Heart right ventricle (tissue), 16 donors: ENCODE measurements around the gene EFCAB10. TPM values are rescaled to one million over a fixed set of nuclear protein-coding genes. Genes with fewer than 3 reads are reported as not detected.
A peak's percentile ranks its signal among the peaks of the same experiment; 100 is the strongest.

ENCODE experiments used
- ATAC-seq, 8 donors: fragments of 200-7000 bp; cut with Tn5 transposase; one replicate each; pipeline ENCODE4 v1.9.1; 2020; ENCODE audit warnings: mild to moderate bottlenecking in 8 of 8, moderate library complexity in 8 of 8, moderate number of reproducible peaks in 1 of 8
- DNase-seq, 2 donors: peaks; one replicate each; pipeline ENCODE4 v3.0.0-alpha.2; 2020
- H3K27ac ChIP-seq, 10 donors: fragments of 200-600 bp; sonication (generic) in 2 of 10; one replicate each; pipeline versions ENCODE4 v1.5.0 to v1.8.0; 2020 to 2022; ENCODE audit warnings: mild to moderate bottlenecking in 3 of 10
- H3K27me3 ChIP-seq, 7 donors: fragments of 200-600 bp; one replicate each; pipeline ENCODE4 v1.8.0; 2021 to 2022; ENCODE audit warnings: mild to moderate bottlenecking in 2 of 7
- H3K36me3 ChIP-seq, 9 donors: fragments of 200-600 bp; sonication (generic) in 1 of 9; one replicate each; pipeline versions ENCODE4 v1.5.0 to v1.8.0; 2020 to 2022; ENCODE audit warnings: mild to moderate bottlenecking in 2 of 9
- H3K4me1 ChIP-seq, 9 donors: fragments of 200-600 bp; sonication (generic) in 1 of 9; one replicate each; pipeline versions ENCODE4 v1.5.0 to v1.8.0; 2020 to 2022; ENCODE audit warnings: mild to moderate bottlenecking in 4 of 9
- H3K4me3 ChIP-seq, 10 donors: fragments of 200-600 bp; sonication (generic) in 2 of 10; one replicate each; pipeline versions ENCODE4 v1.5.0 to v1.8.0; 2020 to 2022; ENCODE audit warnings: mild to moderate bottlenecking in 7 of 10, moderate library complexity in 2 of 10
- H3K9me3 ChIP-seq, 11 donors: fragments of 200-600 bp in 10 of 11; sonication (generic) in 2 of 11; one replicate each; pipeline versions ENCODE4 v1.5.0 to v1.8.0; 2013 to 2022; ENCODE audit warnings: mild to moderate bottlenecking in 2 of 11, control low read depth in 1 of 11, moderate library complexity in 1 of 11
- WGBS, 2 donors: extraction: QIAGEN DNeasy Blood & Tissue Kit; methylation state at CpG; one replicate each; pipeline ENCODE4 v1.1.7; 2013; ENCODE audit warnings: inconsistent platforms in 1 of 2; 5-methylcytosine and 5-hydroxymethylcytosine counted together
- intact Hi-C, 10 donors: fragments of 100-400 bp; cut with DNase I; formaldehyde crosslinking; loops; one replicate each; pipeline versions ENCODE4 v1.11.1 to v1.14.2; 2022
- polyA plus RNA-seq, 2 donors: library from polyadenylated mRNA; stranded (reverse); fragments of 200-250 nt; gene quantifications; one replicate each; pipeline ENCODE4 v1.2.3, GENCODE V29; 2013
- total RNA-seq, 10 donors: library from RNA; stranded (reverse); fragmentation: NEBNext Ultra II Directional in 3 of 10; extraction: Animal tissue kit (Norgen Biotek cat#: 25700) in 3 of 10; gene quantifications; one replicate each; pipeline versions ENCODE4 v1.2.1 to v1.2.4, GENCODE V29; 2021 to 2023
- TF ChIP-seq, protein P1 (sequence below), 9 donors: fragments of 200-600 bp; sonication (generic) in 2 of 9; IDR thresholded peaks; one replicate each; pipeline versions ENCODE4 v1.5.0 to v1.8.0; 2021 to 2022; ENCODE audit warnings: antibody characterized with exemption in 9 of 9, mild to moderate bottlenecking in 5 of 9, moderate library complexity in 1 of 9
- donor health status: Arrhythmogenic right ventricular cardiomyopathy.
- donor health status: ischemic (EF 13 %, LVEDD 7.1; RV severe dilation, severe dysfunction).
- donor health status: healthy with polysubstance abuse.
- donor health status: DM: no; HTN: yes; CAD: no.
- donor health status: DM: no; HTN: no; CAD: no.
- donor health status: ischemic (EF 25% LVEDD 6.9; RV normal size, moderate dysfunction).
- donor health status: ischemic (EF 25% LVEDD 5.7; RV mildly dilated, moderate dysfunction).
- donor health status: healthy.
- donor health status: DM: yes; HTN: yes; CAD: no.
- donor health status: Ischemic cardiomyopathy.
- donor health status: ischemic (EF 35%, LVEDD 5.7; RV mildly dilated, moderate dysfunction).
- donor health status: nonischemic (EF 11% LVEDD 7.7; RV severe dilation, severe dysfunction).
- donor health status: DM: yes; HTN: yes; CAD: no.
- donor health status: PGD.
- donor health status: ischemic (EF 29% LVEDD 5.4; RV normal size, mild dysfunction).
- donor health status: nonischemic (EF 23%, LVEDD 6.1; RV moderate dilation, normal function).

The EFCAB10 gene
- total and polyA plus RNA-seq, 12 donors = not detected

DNA sequence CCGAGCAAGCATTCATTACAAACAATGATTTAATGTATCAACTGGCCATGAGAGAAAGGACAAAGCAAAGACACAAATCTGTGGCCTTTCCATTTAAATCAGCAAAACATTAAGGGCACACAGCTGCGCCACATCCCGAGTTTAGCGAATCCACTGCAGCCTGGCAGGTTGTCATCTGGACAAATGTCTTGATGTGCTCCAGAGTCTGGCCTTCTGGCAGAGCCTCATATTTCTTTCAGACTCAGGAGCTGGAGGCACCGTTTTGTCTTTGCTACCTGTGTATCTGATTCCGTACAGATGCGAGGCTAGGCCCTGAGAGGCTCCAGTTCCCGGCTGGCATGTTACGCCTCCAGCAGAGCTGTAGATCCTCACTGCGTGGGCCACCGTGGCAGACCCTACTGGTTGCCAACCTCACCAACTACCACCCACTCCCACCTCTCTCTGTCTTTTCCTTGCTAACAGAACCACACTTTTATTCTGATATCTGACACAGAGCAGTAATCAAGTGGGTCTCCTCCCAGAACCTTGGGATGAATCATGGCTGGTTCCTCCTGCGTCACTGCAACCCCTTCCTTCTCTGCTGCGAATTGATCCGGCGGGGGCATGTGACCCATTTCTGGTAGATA, 40.9 kb upstream of the EFCAB10 start:
- H3K9me3 ChIP-seq = peaks cover 0 to 14% (median 0%) of the 10 kb centered on the region in 11 donors
- H3K4me1 ChIP-seq = peaks cover 0 to 23% (median 12%) of the 10 kb centered on the region in 9 donors
- DNase-seq (no peak), ATAC-seq (peak in 2 of 8 donors; percentile 18 to 42)
- intact Hi-C loops = no loop called here
- peaks cover 0 to 73% (median 3%) of the 10 kb centered on the region in 9 donors for H3K36me3 ChIP-seq
- TF ChIP-seq, protein P1, sequence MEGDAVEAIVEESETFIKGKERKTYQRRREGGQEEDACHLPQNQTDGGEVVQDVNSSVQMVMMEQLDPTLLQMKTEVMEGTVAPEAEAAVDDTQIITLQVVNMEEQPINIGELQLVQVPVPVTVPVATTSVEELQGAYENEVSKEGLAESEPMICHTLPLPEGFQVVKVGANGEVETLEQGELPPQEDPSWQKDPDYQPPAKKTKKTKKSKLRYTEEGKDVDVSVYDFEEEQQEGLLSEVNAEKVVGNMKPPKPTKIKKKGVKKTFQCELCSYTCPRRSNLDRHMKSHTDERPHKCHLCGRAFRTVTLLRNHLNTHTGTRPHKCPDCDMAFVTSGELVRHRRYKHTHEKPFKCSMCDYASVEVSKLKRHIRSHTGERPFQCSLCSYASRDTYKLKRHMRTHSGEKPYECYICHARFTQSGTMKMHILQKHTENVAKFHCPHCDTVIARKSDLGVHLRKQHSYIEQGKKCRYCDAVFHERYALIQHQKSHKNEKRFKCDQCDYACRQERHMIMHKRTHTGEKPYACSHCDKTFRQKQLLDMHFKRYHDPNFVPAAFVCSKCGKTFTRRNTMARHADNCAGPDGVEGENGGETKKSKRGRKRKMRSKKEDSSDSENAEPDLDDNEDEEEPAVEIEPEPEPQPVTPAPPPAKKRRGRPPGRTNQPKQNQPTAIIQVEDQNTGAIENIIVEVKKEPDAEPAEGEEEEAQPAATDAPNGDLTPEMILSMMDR (IDR thresholded peaks at IDR 0.05) = no peak
- H3K4me3 ChIP-seq = no peak overlapping the region
- no peak overlapping the region for H3K27ac ChIP-seq
- 89% methylated on average over 15 of the region's 15 CpGs for WGBS, 2 donors
- no peaks in the 10 kb centered on the region for H3K27me3 ChIP-seq

DNA sequence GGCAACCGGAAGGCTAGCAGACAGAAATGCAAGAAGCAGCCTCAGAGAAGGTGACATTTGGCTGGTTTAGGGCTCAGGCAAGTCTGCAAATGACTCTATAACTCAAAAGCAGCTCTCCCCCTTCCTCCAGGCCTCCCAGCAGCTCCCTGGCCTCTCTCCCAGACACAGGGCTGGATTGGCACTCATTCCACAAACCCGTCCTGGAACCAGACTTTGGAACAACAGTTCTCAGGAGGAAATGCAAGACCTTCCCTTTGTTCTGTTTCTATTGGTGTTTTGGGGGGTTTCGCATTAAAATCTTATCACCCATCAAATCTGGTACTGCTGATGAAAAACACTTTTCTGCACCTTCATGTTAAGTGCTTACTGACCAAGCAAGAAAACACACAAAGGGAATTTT, 40.3 kb upstream of the EFCAB10 start:
- intact Hi-C loops = no loop called here
- ATAC-seq (peak; percentile 61 to 87 (median 80)), DNase-seq (peak; percentile 57 to 58)
- Histone ChIP-seq H3K27ac (peak overlapping the region in 1 of 10 donors; percentile 18), H3K36me3 (peaks cover 0 to 71% (median 3%) of the 10 kb centered on the region in 9 donors), H3K4me3 (no peak overlapping the region), H3K27me3 (no peaks in the 10 kb centered on the region), H3K9me3 (peaks cover 0 to 11% (median 0%) of the 10 kb centered on the region in 11 donors), H3K4me1 (peaks cover 0 to 25% (median 12%) of the 10 kb centered on the region in 9 donors)
- 49 to 54% methylated on average over 3 of the region's 3 CpGs for WGBS, 2 donors
- TF ChIP-seq, protein P1 (IDR thresholded peaks at IDR 0.05) = no peak

- WGBS, 2 donors = 38 to 49% methylated on average over 2 of the region's 2 CpGs
- ATAC-seq = no peak
- Histone ChIP-seq H3K27ac (peak overlapping the region in 1 of 10 donors; percentile 18), H3K4me1 (peaks cover 0 to 25% (median 12%) of the 10 kb centered on the region in 9 donors), H3K36me3 (peaks cover 0 to 71% (median 3%) of the 10 kb centered on the region in 9 donors), H3K27me3 (no peaks in the 10 kb centered on the region), H3K9me3 (peaks cover 0 to 6% (median 0%) of the 10 kb centered on the region in 11 donors), H3K4me3 (no peak overlapping the region)
- TF ChIP-seq, protein P1 (IDR thresholded peaks at IDR 0.05) = no peak
- intact Hi-C loops = no loop called here
- DNase-seq = no peak
Measured at GRCh38 chr7:105621176-105621575, 39.9 kb upstream of the EFCAB10 start.

DNA sequence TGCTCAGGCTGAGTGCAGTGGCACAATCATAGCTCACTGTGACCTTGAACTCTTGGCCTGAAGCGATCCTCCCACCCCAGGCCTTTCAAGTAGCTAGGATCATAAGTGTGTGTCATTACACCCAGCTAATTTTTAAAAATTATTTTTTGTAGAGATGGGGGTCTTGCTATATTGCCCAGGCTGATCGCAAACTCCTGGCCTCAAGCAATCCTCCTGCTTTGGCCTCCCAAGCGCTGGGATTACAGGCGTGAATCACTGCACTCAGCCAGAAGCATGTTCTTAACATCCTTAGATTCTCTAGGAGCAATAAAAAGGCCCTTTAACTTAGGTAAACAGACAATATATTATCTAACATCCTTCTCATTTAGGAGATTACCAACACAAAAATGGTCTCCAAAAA, 38.3 kb upstream of the EFCAB10 start:
- Histone ChIP-seq H3K36me3 (peaks cover 0 to 75% (median 3%) of the 10 kb centered on the region in 9 donors), H3K27me3 (no peaks in the 10 kb centered on the region), H3K9me3 (no peaks in the 10 kb centered on the region), H3K4me3 (no peak overlapping the region), H3K27ac (no peak overlapping the region), H3K4me1 (peaks cover 0 to 25% (median 12%) of the 10 kb centered on the region in 9 donors)
- WGBS, 2 donors = 98 to 99% methylated on average over 4 of the region's 4 CpGs
- no peak for ATAC-seq
- DNase-seq = no peak
- intact Hi-C loops = no loop called here
- TF ChIP-seq, protein P1 (IDR thresholded peaks at IDR 0.05) = no peak
